ENCODE data around the gene STARD13.
A peak's percentile ranks its signal among the peaks of the same experiment; 100 is the strongest.

STARD13 gene

DNA sequence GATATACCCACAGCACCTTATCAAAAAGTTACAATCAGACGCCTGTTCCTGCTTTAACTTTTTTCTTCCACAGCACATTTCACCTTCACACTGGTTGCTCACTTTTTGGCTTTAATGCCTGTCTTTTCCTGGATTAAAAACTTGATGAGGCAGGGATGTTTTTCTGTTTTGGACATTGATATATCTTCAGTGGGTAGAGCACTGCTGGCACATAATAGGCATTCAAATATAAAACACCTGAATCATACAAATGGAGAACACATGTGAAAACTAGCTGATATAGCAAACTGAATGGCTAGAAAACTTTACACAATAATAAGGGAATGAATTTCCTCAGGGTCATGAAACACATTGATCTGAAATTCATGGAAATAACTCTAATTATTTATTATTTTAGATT, 65.6 kb downstream of the STARD13 start:
- peaks cover 0 to 13% of the 10 kb centered on the region in 2 experiments for H3K36me3 ChIP-seq (ENCODE audit: control insufficient read depth in 1 of 2, insufficient read depth in 2 of 2, low read depth in 1 of 2, low read length in 2 of 2)
- no peak overlapping the region for H2BK12ac ChIP-seq (ENCODE audit: low read length in 2 of 2)
- no peak overlapping the region for H3K18ac ChIP-seq (ENCODE audit: low read depth in 1 of 2, low read length in 2 of 2)
- peaks cover 21% of the 10 kb centered on the region for H3K79me1 ChIP-seq (replicated peaks; ENCODE audit: low read length, poor library complexity, severe bottlenecking)
- no peak overlapping the region for H4K91ac ChIP-seq (ENCODE audit: low read length)
- no peak overlapping the region for H3K9ac ChIP-seq (ENCODE audit: low read length)
- H3K14ac ChIP-seq (ENCODE audit: low read length in 2 of 2) = no peak overlapping the region
- H2AFZ ChIP-seq (ENCODE audit: low read depth, low read length) = no peak overlapping the region
- H3K23ac ChIP-seq (ENCODE audit: low read length in 2 of 2) = no peak overlapping the region
- H3K4me1 ChIP-seq (ENCODE audit: control insufficient read depth, insufficient read depth, low read depth, low read length) = peaks cover 12% of the 10 kb centered on the region
- no peak overlapping the region for H2BK120ac ChIP-seq (ENCODE audit: low read depth, low read length)
- H3K9me3 ChIP-seq (ENCODE audit: control insufficient read depth, low read length) = peaks cover 4% of the 10 kb centered on the region
- no peak overlapping the region for H3K27ac ChIP-seq (ENCODE audit: low read length, poor library complexity, severe bottlenecking)
- no peak overlapping the region for H3K4me3 ChIP-seq (ENCODE audit: insufficient read depth in 1 of 2, low read depth in 1 of 2, low read length in 2 of 2)
- no peak overlapping the region for H2BK15ac ChIP-seq (ENCODE audit: low read depth, poor library complexity, severe bottlenecking)
- no peak overlapping the region for H3K4ac ChIP-seq (ENCODE audit: low read depth in 1 of 2, low read length in 2 of 2)
- no peak overlapping the region for H2BK5ac ChIP-seq (ENCODE audit: low read depth, low read length, poor library complexity, severe bottlenecking)
- no CpG with 5 or more reads among the region's 1 CpG for WGBS
- H2AK5ac ChIP-seq (ENCODE audit: low read length, severe bottlenecking) = no peak overlapping the region
- no peak for DNase-seq
- H3K27me3 ChIP-seq (ENCODE audit: control insufficient read depth in 1 of 2, insufficient read depth in 1 of 2, low read length in 2 of 2) = no peaks in the 10 kb centered on the region
- H3K4me2 ChIP-seq (ENCODE audit: low read length, poor library complexity, severe bottlenecking) = no peak overlapping the region
- H4K8ac ChIP-seq (ENCODE audit: low read length) = no peak overlapping the region

DNA sequence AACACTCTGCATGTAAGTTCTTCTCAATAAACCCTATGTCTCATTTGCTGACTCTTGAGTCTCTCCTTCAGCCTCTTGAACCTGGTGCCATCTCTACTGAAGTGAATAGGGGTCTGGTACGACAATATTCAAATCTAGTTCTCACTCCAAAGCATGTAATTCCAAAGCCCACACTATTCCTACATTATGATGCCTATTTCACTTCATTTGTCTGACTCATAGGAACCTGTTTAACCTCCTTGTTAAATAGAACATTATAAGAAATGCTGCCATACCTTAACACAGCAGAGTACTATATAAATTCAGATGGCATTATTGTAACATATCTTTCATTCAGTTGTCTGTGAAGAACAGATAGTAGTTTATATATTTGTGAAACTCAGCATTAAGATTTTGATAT, 67.1 kb downstream of the STARD13 start:
- Histone ChIP-seq H3K27ac (ENCODE audit: low read length, poor library complexity, severe bottlenecking) (peak overlapping the region; percentile 69), H3K4ac (ENCODE audit: low read depth in 1 of 2, low read length in 2 of 2) (peak overlapping the region; percentile 37 to 41), H2BK5ac (ENCODE audit: low read depth, low read length, poor library complexity, severe bottlenecking) (no peak overlapping the region), H2BK120ac (ENCODE audit: low read depth, low read length) (no peak overlapping the region), H2AFZ (ENCODE audit: low read depth, low read length) (no peak overlapping the region), H3K4me2 (ENCODE audit: low read length, poor library complexity, severe bottlenecking) (no peak overlapping the region), H4K91ac (ENCODE audit: low read length) (peak overlapping the region; percentile 11), H2AK5ac (ENCODE audit: low read length, severe bottlenecking) (peak overlapping the region; percentile 93), H3K14ac (ENCODE audit: low read length in 2 of 2) (peak overlapping the region in 1 of 2 experiments; percentile 31), H2BK15ac (ENCODE audit: low read depth, poor library complexity, severe bottlenecking) (no peak overlapping the region), H3K4me3 (ENCODE audit: insufficient read depth in 1 of 2, low read depth in 1 of 2, low read length in 2 of 2) (no peak overlapping the region), H3K79me1 (replicated peaks; ENCODE audit: low read length, poor library complexity, severe bottlenecking) (peaks cover 19% of the 10 kb centered on the region), H3K4me1 (ENCODE audit: control insufficient read depth, insufficient read depth, low read depth, low read length) (peaks cover 17% of the 10 kb centered on the region), H3K27me3 (ENCODE audit: control insufficient read depth in 1 of 2, insufficient read depth in 1 of 2, low read length in 2 of 2) (no peaks in the 10 kb centered on the region), H3K18ac (ENCODE audit: low read depth in 1 of 2, low read length in 2 of 2) (peak overlapping the region; percentile 47 to 83), H4K8ac (ENCODE audit: low read length) (no peak overlapping the region), H3K23ac (ENCODE audit: low read length in 2 of 2) (no peak overlapping the region), H3K36me3 (ENCODE audit: control insufficient read depth in 1 of 2, insufficient read depth in 2 of 2, low read depth in 1 of 2, low read length in 2 of 2) (peaks cover 0 to 8% of the 10 kb centered on the region in 2 experiments), H2BK12ac (ENCODE audit: low read length in 2 of 2) (peak overlapping the region in 1 of 2 experiments; percentile 39), H3K9me3 (ENCODE audit: control insufficient read depth, low read length) (no peaks in the 10 kb centered on the region), H3K9ac (ENCODE audit: low read length) (no peak overlapping the region)
- DNase-seq = no peak
- WGBS = 88% methylated on average over 1 of the region's 1 CpG

DNA sequence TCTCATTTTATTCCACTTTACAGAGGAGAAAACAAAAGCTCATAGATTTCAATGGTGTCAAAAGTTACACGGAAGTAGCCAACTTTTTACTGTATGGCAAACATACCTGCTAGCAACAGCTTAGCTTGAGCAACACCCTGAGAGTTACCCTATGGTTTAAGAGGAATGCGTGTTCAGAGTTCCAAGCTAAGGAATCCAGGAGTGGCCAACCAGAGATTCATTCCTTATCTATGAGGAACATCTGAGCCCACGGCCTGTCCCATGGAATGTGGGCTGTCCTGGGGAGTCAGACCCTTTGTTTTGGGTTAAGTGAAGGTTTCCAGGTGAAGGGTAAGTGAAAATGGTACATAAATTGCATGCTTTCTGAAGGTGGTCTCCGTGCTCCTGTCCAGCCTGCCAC, 67.5 kb downstream of the STARD13 start:
- Histone ChIP-seq H3K36me3 (ENCODE audit: control insufficient read depth in 1 of 2, insufficient read depth in 2 of 2, low read depth in 1 of 2, low read length in 2 of 2) (peaks cover 0 to 8% of the 10 kb centered on the region in 2 experiments), H3K27me3 (ENCODE audit: control insufficient read depth in 1 of 2, insufficient read depth in 1 of 2, low read length in 2 of 2) (no peaks in the 10 kb centered on the region), H2AK5ac (ENCODE audit: low read length, severe bottlenecking) (peak overlapping the region; percentile 93), H2BK120ac (ENCODE audit: low read depth, low read length) (no peak overlapping the region), H2BK5ac (ENCODE audit: low read depth, low read length, poor library complexity, severe bottlenecking) (no peak overlapping the region), H3K9ac (ENCODE audit: low read length) (no peak overlapping the region), H2BK15ac (ENCODE audit: low read depth, poor library complexity, severe bottlenecking) (no peak overlapping the region), H2AFZ (ENCODE audit: low read depth, low read length) (no peak overlapping the region), H3K4me2 (ENCODE audit: low read length, poor library complexity, severe bottlenecking) (no peak overlapping the region), H3K18ac (ENCODE audit: low read depth in 1 of 2, low read length in 2 of 2) (peak overlapping the region; percentile 47 to 83), H3K23ac (ENCODE audit: low read length in 2 of 2) (no peak overlapping the region), H3K79me1 (replicated peaks; ENCODE audit: low read length, poor library complexity, severe bottlenecking) (peaks cover 19% of the 10 kb centered on the region), H4K91ac (ENCODE audit: low read length) (peak overlapping the region; percentile 11), H3K9me3 (ENCODE audit: control insufficient read depth, low read length) (no peaks in the 10 kb centered on the region), H3K4me1 (ENCODE audit: control insufficient read depth, insufficient read depth, low read depth, low read length) (peaks cover 18% of the 10 kb centered on the region), H3K4me3 (ENCODE audit: insufficient read depth in 1 of 2, low read depth in 1 of 2, low read length in 2 of 2) (no peak overlapping the region), H3K14ac (ENCODE audit: low read length in 2 of 2) (peak overlapping the region in 1 of 2 experiments; percentile 31), H2BK12ac (ENCODE audit: low read length in 2 of 2) (peak overlapping the region; percentile 39 to 41), H4K8ac (ENCODE audit: low read length) (no peak overlapping the region), H3K4ac (ENCODE audit: low read depth in 1 of 2, low read length in 2 of 2) (peak overlapping the region; percentile 37 to 41), H3K27ac (ENCODE audit: low read length, poor library complexity, severe bottlenecking) (peak overlapping the region; percentile 69)
- 56% methylated on average over 4 of the region's 4 CpGs for WGBS
- peak; percentile 52 for DNase-seq

DNA sequence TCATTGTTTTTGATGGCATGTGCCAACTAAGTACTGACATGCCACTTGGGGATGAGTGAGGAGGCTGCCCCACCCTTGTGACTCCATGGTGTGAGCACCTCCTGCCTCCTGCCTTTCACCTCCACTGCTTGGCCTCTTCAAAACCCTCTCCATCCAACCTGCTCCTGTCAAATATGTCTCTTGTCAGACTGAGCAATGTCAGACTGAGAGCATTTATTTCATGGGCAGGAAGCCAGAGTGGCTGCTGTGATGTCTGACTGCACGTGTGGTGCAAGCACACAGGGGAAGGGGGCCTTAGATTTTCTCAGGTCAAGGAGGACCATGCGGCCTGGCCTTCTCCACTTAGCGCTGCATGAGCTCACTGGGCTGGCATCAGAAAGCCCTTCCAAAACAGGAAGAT, 68.3 kb downstream of the STARD13 start:
- Histone ChIP-seq H3K79me1 (replicated peaks; ENCODE audit: low read length, poor library complexity, severe bottlenecking) (peaks cover 21% of the 10 kb centered on the region), H3K4ac (ENCODE audit: low read depth in 1 of 2, low read length in 2 of 2) (no peak overlapping the region), H2AK5ac (ENCODE audit: low read length, severe bottlenecking) (no peak overlapping the region), H3K4me3 (ENCODE audit: insufficient read depth in 1 of 2, low read depth in 1 of 2, low read length in 2 of 2) (no peak overlapping the region), H2BK120ac (ENCODE audit: low read depth, low read length) (no peak overlapping the region), H3K27ac (ENCODE audit: low read length, poor library complexity, severe bottlenecking) (no peak overlapping the region), H2AFZ (ENCODE audit: low read depth, low read length) (no peak overlapping the region), H2BK5ac (ENCODE audit: low read depth, low read length, poor library complexity, severe bottlenecking) (no peak overlapping the region), H3K4me1 (ENCODE audit: control insufficient read depth, insufficient read depth, low read depth, low read length) (peaks cover 18% of the 10 kb centered on the region), H3K18ac (ENCODE audit: low read depth in 1 of 2, low read length in 2 of 2) (peak overlapping the region in 1 of 2 experiments; percentile 13), H3K9me3 (ENCODE audit: control insufficient read depth, low read length) (no peaks in the 10 kb centered on the region), H2BK15ac (ENCODE audit: low read depth, poor library complexity, severe bottlenecking) (no peak overlapping the region), H3K4me2 (ENCODE audit: low read length, poor library complexity, severe bottlenecking) (no peak overlapping the region), H3K23ac (ENCODE audit: low read length in 2 of 2) (no peak overlapping the region), H3K36me3 (ENCODE audit: control insufficient read depth in 1 of 2, insufficient read depth in 2 of 2, low read depth in 1 of 2, low read length in 2 of 2) (peaks cover 0 to 8% of the 10 kb centered on the region in 2 experiments), H3K9ac (ENCODE audit: low read length) (no peak overlapping the region), H4K91ac (ENCODE audit: low read length) (no peak overlapping the region), H4K8ac (ENCODE audit: low read length) (peak overlapping the region; percentile 66), H2BK12ac (ENCODE audit: low read length in 2 of 2) (peak overlapping the region in 1 of 2 experiments; percentile 31), H3K14ac (ENCODE audit: low read length in 2 of 2) (no peak overlapping the region), H3K27me3 (ENCODE audit: control insufficient read depth in 1 of 2, insufficient read depth in 1 of 2, low read length in 2 of 2) (no peaks in the 10 kb centered on the region)
- WGBS = 71% methylated on average over 3 of the region's 3 CpGs
- DNase-seq = no peak
